ENCODE data around the gene BEND5.

DNA sequence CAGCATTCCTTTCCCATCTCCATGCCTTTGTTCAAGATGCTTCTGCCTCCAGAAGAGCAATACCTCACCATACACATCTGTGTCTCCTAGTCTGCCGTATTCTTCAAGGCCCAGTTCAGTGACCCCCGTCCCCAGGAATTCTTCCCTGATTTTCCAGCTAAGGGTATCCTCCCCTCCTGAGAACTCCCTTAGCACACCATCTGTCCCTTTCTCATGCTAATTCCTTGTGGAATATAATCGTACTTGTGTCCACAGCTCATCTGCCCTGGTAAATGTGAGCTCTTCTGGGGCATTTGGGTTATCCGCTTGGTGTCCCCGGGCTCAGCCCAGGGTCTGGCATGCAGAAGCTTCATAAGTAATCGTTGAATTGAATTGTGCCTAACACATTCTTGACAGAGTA lies 40.9 kb downstream of the BEND5 start:
- TF ChIP-seq, protein P1, sequence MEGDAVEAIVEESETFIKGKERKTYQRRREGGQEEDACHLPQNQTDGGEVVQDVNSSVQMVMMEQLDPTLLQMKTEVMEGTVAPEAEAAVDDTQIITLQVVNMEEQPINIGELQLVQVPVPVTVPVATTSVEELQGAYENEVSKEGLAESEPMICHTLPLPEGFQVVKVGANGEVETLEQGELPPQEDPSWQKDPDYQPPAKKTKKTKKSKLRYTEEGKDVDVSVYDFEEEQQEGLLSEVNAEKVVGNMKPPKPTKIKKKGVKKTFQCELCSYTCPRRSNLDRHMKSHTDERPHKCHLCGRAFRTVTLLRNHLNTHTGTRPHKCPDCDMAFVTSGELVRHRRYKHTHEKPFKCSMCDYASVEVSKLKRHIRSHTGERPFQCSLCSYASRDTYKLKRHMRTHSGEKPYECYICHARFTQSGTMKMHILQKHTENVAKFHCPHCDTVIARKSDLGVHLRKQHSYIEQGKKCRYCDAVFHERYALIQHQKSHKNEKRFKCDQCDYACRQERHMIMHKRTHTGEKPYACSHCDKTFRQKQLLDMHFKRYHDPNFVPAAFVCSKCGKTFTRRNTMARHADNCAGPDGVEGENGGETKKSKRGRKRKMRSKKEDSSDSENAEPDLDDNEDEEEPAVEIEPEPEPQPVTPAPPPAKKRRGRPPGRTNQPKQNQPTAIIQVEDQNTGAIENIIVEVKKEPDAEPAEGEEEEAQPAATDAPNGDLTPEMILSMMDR (IDR thresholded peaks at IDR 0.05) = no peak
- TF ChIP-seq POLR2AphosphoS5 (IDR thresholded peaks at IDR 0.05) = no peak
- TF ChIP-seq POLR2A (IDR thresholded peaks at IDR 0.05) = no peak
- TF ChIP-seq EP300 (IDR thresholded peaks at IDR 0.05; ENCODE audit: low read depth) = no peak

Measured in transverse colon (tissue), 4 donors.